ENCODE data around the gene ABCA9. TPM values are rescaled to one million over a fixed set of nuclear protein-coding genes. Genes with fewer than 3 reads are reported as not detected.

ABCA9 gene
- total RNA-seq, 2 experiments from 2014 or later: 0.47 TPM; not detected in 1

GRCh38 chr17:68937890-68938514 is 122.7 kb downstream of the ABCA9 start:
- no peak overlapping the region for H3K4me2 ChIP-seq (ENCODE audit: low read length)
- intact Hi-C loops (cut with micrococcal nuclease; ENCODE audit: unreplicated experiment): no loop called here
- H3K79me2 ChIP-seq (ENCODE audit: insufficient read depth, low read depth, low read length): no peaks in the 10 kb centered on the region
- no TSS peak for BruUV-seq (replicated peaks)
- no peaks in the 10 kb centered on the region for H3K4me1 ChIP-seq (ENCODE audit: insufficient read depth, low read length, poor library complexity, severe bottlenecking)
- H3K9me3 ChIP-seq (ENCODE audit: low read length): no peaks in the 10 kb centered on the region
- H2AFZ ChIP-seq (ENCODE audit: low read length): no peak overlapping the region
- H3K36me3 ChIP-seq (ENCODE audit: insufficient read depth, low read length): no peaks in the 10 kb centered on the region
- H3K4me3 ChIP-seq (ENCODE audit: low read depth, low read length, poor library complexity, severe bottlenecking): no peak overlapping the region
- POLR2A ChIA-PET: interaction anchor here (0.6 kb wide), 1 partner anchor 59 kb away, joined by 3 read pairs; no protein-coding TSS in a partner anchor
- no peaks in the 10 kb centered on the region for H4K20me1 ChIP-seq (ENCODE audit: insufficient read depth, low read length)
- H3K27ac ChIP-seq (ENCODE audit: low read depth, low read length, poor library complexity, severe bottlenecking): no peak overlapping the region
- CTCF ChIA-PET (ENCODE audit: unreplicated experiment): no interaction called here
- no peaks in the 10 kb centered on the region for H3K9me2 ChIP-seq (ENCODE audit: insufficient read depth, low read length)
- no peak for DNase-seq (ENCODE audit: low spot score)
- no peak for TF ChIP-seq CTCF (conservative IDR thresholded peaks at IDR 0.05; ENCODE audit: low read length)
- TF ChIP-seq EZH2phosphoT487 (IDR thresholded peaks at IDR 0.05; ENCODE audit: borderline replicate concordance, low read depth, low read length): no peak

GRCh38 chr17:68927516-68927915 is 133.2 kb downstream of the ABCA9 start:
- ChIA-PET CTCF (ENCODE audit: unreplicated experiment) (no interaction called here), POLR2A (interaction anchor here (0.8 kb wide), 1 partner anchor 61 kb away, joined by 4 read pairs; no protein-coding TSS in a partner anchor)
- H3K9me3 ChIP-seq (ENCODE audit: low read length): no peaks in the 10 kb centered on the region

More at GRCh38 chr17:68927516-68927915, 133.2 kb downstream of the ABCA9 start:
- BruUV-seq (replicated peaks): no TSS peak
- no peaks in the 10 kb centered on the region for H3K9me2 ChIP-seq (ENCODE audit: insufficient read depth, low read length)
- H3K79me2 ChIP-seq (ENCODE audit: insufficient read depth, low read depth, low read length): no peaks in the 10 kb centered on the region
- H3K4me1 ChIP-seq (ENCODE audit: insufficient read depth, low read length, poor library complexity, severe bottlenecking): no peaks in the 10 kb centered on the region
- H3K4me2 ChIP-seq (ENCODE audit: low read length): no peak overlapping the region
- no peak overlapping the region for H3K4me3 ChIP-seq (ENCODE audit: low read depth, low read length, poor library complexity, severe bottlenecking)
- no peak overlapping the region for H3K27ac ChIP-seq (ENCODE audit: low read depth, low read length, poor library complexity, severe bottlenecking)
- DNase-seq (ENCODE audit: low spot score): no peak
- TF ChIP-seq EZH2phosphoT487 (IDR thresholded peaks at IDR 0.05; ENCODE audit: borderline replicate concordance, low read depth, low read length) (no peak), CTCF (conservative IDR thresholded peaks at IDR 0.05; ENCODE audit: low read length) (no peak)
- intact Hi-C loops (cut with micrococcal nuclease; ENCODE audit: unreplicated experiment): no loop called here
- no peak overlapping the region for H2AFZ ChIP-seq (ENCODE audit: low read length)
- H4K20me1 ChIP-seq (ENCODE audit: insufficient read depth, low read length): no peaks in the 10 kb centered on the region
- H3K36me3 ChIP-seq (ENCODE audit: insufficient read depth, low read length): no peaks in the 10 kb centered on the region
